Heart left ventricle (tissue), 13 donors: ENCODE results near the gene PPEF2.

Experiments used
- POLR2A ChIP-seq, 2 donors: fragments of 450-650 bp; IDR thresholded peaks; one replicate each; pipeline ENCODE4 v1.6.1; 2017; ENCODE audit warnings: antibody characterized with exemption in 2 of 2, mild to moderate bottlenecking in 2 of 2, moderate library complexity in 2 of 2
- TF ChIP-seq, protein P1 (sequence below), 12 donors: fragments of 200-600 bp; sonication (generic) in 4 of 12; IDR thresholded peaks; one replicate each; pipeline versions ENCODE4 v1.5.0 to v1.8.0; 2018 to 2022; ENCODE audit warnings: antibody characterized with exemption in 12 of 12, mild to moderate bottlenecking in 5 of 12
- donor health status: ischemic (EF 13 %, LVEDD 7.1; RV severe dilation, severe dysfunction).
- donor health status: DM: no; HTN: yes; CAD: no.
- donor health status: DM: no; HTN: no; CAD: no.
- donor health status: ischemic (EF 25% LVEDD 6.9; RV normal size, moderate dysfunction).
- donor health status: ischemic (EF 25% LVEDD 5.7; RV mildly dilated, moderate dysfunction).
- donor health status: ischemic (EF 35%, LVEDD 5.7; RV mildly dilated, moderate dysfunction).
- donor health status: nonischemic (EF 11% LVEDD 7.7; RV severe dilation, severe dysfunction).
- donor health status: DM: yes; HTN: yes; CAD: no.
- donor health status: PGD.
- donor health status: ischemic (EF 29% LVEDD 5.4; RV normal size, mild dysfunction).
- donor health status: nonischemic (EF 23%, LVEDD 6.1; RV moderate dilation, normal function).

DNA sequence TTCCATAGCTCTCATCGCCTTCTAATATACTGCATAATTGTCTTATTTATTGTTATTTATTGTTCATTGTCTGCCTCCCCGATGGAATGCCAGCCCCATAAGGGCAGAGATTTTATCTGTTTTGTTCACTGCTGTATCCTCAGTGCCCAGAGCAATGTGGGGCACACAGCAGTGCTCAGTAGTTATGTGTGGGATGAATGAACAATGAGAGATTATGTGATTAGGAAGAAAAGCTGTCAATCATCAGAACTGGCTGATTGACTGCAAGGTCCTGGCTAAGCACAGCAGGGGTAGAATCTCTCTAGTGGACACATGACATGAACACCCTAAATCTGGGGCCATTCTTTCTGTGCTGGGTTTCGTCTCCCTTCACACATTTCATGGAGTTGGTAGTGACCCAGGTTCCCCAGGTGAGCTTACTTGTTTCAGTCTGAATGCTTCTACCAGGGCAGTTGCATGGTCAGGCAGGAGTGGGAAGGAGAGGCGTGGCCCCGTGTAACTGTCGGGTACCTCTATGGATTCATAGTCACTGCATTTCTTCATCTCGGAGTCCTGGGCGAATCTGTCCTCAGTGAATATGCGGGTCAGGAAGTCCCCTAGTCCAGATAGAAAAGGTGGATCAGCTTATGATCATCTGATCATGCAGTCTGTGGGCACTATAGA is 12.6 kb downstream of the PPEF2 start:
- TF ChIP-seq, protein P1, sequence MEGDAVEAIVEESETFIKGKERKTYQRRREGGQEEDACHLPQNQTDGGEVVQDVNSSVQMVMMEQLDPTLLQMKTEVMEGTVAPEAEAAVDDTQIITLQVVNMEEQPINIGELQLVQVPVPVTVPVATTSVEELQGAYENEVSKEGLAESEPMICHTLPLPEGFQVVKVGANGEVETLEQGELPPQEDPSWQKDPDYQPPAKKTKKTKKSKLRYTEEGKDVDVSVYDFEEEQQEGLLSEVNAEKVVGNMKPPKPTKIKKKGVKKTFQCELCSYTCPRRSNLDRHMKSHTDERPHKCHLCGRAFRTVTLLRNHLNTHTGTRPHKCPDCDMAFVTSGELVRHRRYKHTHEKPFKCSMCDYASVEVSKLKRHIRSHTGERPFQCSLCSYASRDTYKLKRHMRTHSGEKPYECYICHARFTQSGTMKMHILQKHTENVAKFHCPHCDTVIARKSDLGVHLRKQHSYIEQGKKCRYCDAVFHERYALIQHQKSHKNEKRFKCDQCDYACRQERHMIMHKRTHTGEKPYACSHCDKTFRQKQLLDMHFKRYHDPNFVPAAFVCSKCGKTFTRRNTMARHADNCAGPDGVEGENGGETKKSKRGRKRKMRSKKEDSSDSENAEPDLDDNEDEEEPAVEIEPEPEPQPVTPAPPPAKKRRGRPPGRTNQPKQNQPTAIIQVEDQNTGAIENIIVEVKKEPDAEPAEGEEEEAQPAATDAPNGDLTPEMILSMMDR (IDR thresholded peaks at IDR 0.05), result no peak
- TF ChIP-seq POLR2A (IDR thresholded peaks at IDR 0.05), result no peak
